H9 (cell line): ENCODE data around the gene VWA1. TPM values are rescaled to one million over a fixed set of nuclear protein-coding genes. Genes with fewer than 3 reads are reported as not detected.

Experiments used
- DNase-seq: peaks from one replicate; pipeline ENCODE4 v3.0.0-alpha.2; 2017
- H2AFZ ChIP-seq: one replicate; pipeline ENCODE4 v1.6.1; 2013; ENCODE audit warnings: mild to moderate bottlenecking, low read length, control low read depth, moderate library complexity
- H2AK5ac ChIP-seq: 2 replicates; pipeline ENCODE4 v1.6.1; 2013; ENCODE audit warnings: low read length, control low read depth, mixed read lengths; ENCODE audit not compliant: insufficient read length
- H2BK120ac ChIP-seq: one replicate; pipeline ENCODE4 v1.6.1; 2013; ENCODE audit warnings: low read depth, mild to moderate bottlenecking, low read length, control low read depth, inconsistent platforms; ENCODE audit not compliant: poor library complexity, severe bottlenecking
- H2BK12ac ChIP-seq: 2 replicates; pipeline ENCODE4 v1.6.1; 2013; ENCODE audit warnings: low read length, control low read depth, mixed read lengths, low read depth; ENCODE audit not compliant: insufficient read length
- H2BK15ac ChIP-seq: 2 replicates; pipeline ENCODE4 v1.6.1; 2013; ENCODE audit warnings: low read depth, low read length, control low read depth
- H2BK20ac ChIP-seq: one replicate; pipeline ENCODE4 v1.6.1; 2013; ENCODE audit warnings: low read depth, mild to moderate bottlenecking, low read length, control low read depth, inconsistent platforms; ENCODE audit not compliant: poor library complexity, severe bottlenecking
- H2BK5ac ChIP-seq: 2 replicates; pipeline ENCODE4 v1.6.1; 2013; ENCODE audit warnings: low read length, control low read depth, mixed read lengths; ENCODE audit not compliant: insufficient read length
- H3K14ac ChIP-seq: 2 replicates; pipeline ENCODE4 v1.6.1; 2013; ENCODE audit warnings: low read length, control low read depth; ENCODE audit not compliant: insufficient read depth
- H3K18ac ChIP-seq: 2 replicates; pipeline ENCODE4 v1.6.1; 2013; ENCODE audit warnings: low read depth, mild to moderate bottlenecking, mixed read lengths, low read length, control low read depth; ENCODE audit not compliant: insufficient read length
- H3K23ac ChIP-seq: 2 replicates; pipeline ENCODE4 v1.6.1; 2013; ENCODE audit warnings: low read length, control low read depth, mixed read lengths, low read depth; ENCODE audit not compliant: insufficient read length
- H3K23me2 ChIP-seq: 2 replicates; pipeline ENCODE4 v1.6.1; 2013; ENCODE audit warnings: low read depth, mild to moderate bottlenecking, mixed read lengths, low read length, control low read depth; ENCODE audit not compliant: insufficient read length, poor library complexity, severe bottlenecking
- H3K27ac ChIP-seq: 2 replicates; pipeline ENCODE4 v1.5.1; 2013; ENCODE audit warnings: low read length, control low read depth, mixed read lengths, low read depth; ENCODE audit not compliant: insufficient read length
- H3K27me3 ChIP-seq: 2 replicates; pipeline ENCODE4 v1.6.1; 2013; ENCODE audit warnings: low read length, control low read depth, inconsistent platforms; ENCODE audit not compliant: insufficient read depth
- H3K4ac ChIP-seq: 2 replicates; pipeline ENCODE4 v1.6.1; 2013; ENCODE audit warnings: low read depth, mild to moderate bottlenecking, control low read depth, inconsistent platforms, low read length, moderate library complexity
- H3K4me1 ChIP-seq: 2 replicates; pipeline ENCODE4 v1.6.1; 2013; ENCODE audit warnings: low read length, control low read depth, inconsistent platforms; ENCODE audit not compliant: insufficient read depth
- H3K4me2 ChIP-seq: 2 replicates; pipeline ENCODE4 v1.6.1; 2013; ENCODE audit warnings: low read length, control low read depth, mixed read lengths; ENCODE audit not compliant: insufficient read length, insufficient read depth
- H3K56ac ChIP-seq: 2 replicates; pipeline ENCODE4 v1.6.1; 2013; ENCODE audit warnings: low read depth, mild to moderate bottlenecking, mixed read lengths, low read length, control low read depth; ENCODE audit not compliant: insufficient read length
- H3K79me1 ChIP-seq: 2 replicates; pipeline ENCODE4 v1.6.1; 2013; ENCODE audit warnings: low read depth, mild to moderate bottlenecking, moderate library complexity, low read length, control low read depth, inconsistent platforms; ENCODE audit not compliant: insufficient read depth, poor library complexity, severe bottlenecking
- H3K79me2 ChIP-seq: 2 replicates; pipeline ENCODE4 v1.6.1; 2013; ENCODE audit warnings: low read length, control low read depth, inconsistent platforms; ENCODE audit not compliant: insufficient read depth
- H3K9ac ChIP-seq: 2 replicates; pipeline ENCODE4 v1.6.1; 2013; ENCODE audit warnings: low read length, control low read depth, mixed read lengths; ENCODE audit not compliant: insufficient read length; ENCODE audit errors: extremely low read depth
- H3K9me3 ChIP-seq: one replicate; pipeline ENCODE4 v1.6.1; 2013; ENCODE audit warnings: low read depth, low read length, inconsistent platforms; ENCODE audit not compliant: control insufficient read depth
- H3T11ph ChIP-seq: one replicate; pipeline ENCODE4 v1.6.1; 2013; ENCODE audit warnings: mild to moderate bottlenecking, low read length, control low read depth, inconsistent platforms
- H4K20me1 ChIP-seq: one replicate; pipeline ENCODE4 v1.6.1; 2013; ENCODE audit not compliant: control insufficient read depth, insufficient read length, insufficient read depth
- H4K5ac ChIP-seq: 2 replicates; pipeline ENCODE4 v1.6.1; 2013; ENCODE audit warnings: low read depth, mild to moderate bottlenecking, mixed read lengths, low read length, control low read depth; ENCODE audit not compliant: insufficient read length
- H4K8ac ChIP-seq: replicated peaks from 2 replicates; pipeline ENCODE4 v1.6.1; 2013; ENCODE audit warnings: low read length, control low read depth, mixed read lengths, low read depth; ENCODE audit not compliant: insufficient read length
- H4K91ac ChIP-seq: 2 replicates; pipeline ENCODE4 v1.6.1; 2013; ENCODE audit warnings: low read depth, mild to moderate bottlenecking, moderate library complexity, mixed read lengths, low read length, control low read depth; ENCODE audit not compliant: insufficient read length
- H3K27ac Mint-ChIP-seq, 3 experiments: 2 replicates in 2 of 3; 3 replicates in 1 of 3; pipeline ENCODE4 v1.8.0; 2020 to 2021; ENCODE audit warnings: mixed read lengths in 3 of 3, mild to moderate bottlenecking in 1 of 3, moderate library complexity in 1 of 3
- H3K27me3 Mint-ChIP-seq: 2 replicates; pipeline ENCODE4 v1.8.0; 2021; ENCODE audit warnings: low read depth, mild to moderate bottlenecking, moderate library complexity, mixed read lengths
- H3K36me3 Mint-ChIP-seq, 3 experiments: 2 replicates in 2 of 3; 3 replicates in 1 of 3; pipeline ENCODE4 v1.8.0; 2020 to 2021; ENCODE audit warnings: low read depth in 3 of 3, mixed read lengths in 3 of 3; ENCODE audit not compliant: insufficient read depth in 1 of 3
- H3K4me1 Mint-ChIP-seq, 2 experiments: 2 replicates each; pipeline ENCODE4 v1.8.0; 2020; ENCODE audit warnings: mixed read lengths in 2 of 2
- H3K4me3 Mint-ChIP-seq, 2 experiments: 2 replicates in 1 of 2; 3 replicates in 1 of 2; pipeline ENCODE4 v1.8.0; 2020 to 2021; ENCODE audit warnings: mild to moderate bottlenecking in 2 of 2, mixed read lengths in 2 of 2, moderate library complexity in 1 of 2
- H3K9me3 Mint-ChIP-seq, 2 experiments: 2 replicates in 1 of 2; 3 replicates in 1 of 2; pipeline ENCODE4 v1.8.0; 2020; ENCODE audit warnings: mild to moderate bottlenecking in 2 of 2, mixed read lengths in 2 of 2, moderate library complexity in 1 of 2
- CTCF ChIP-seq: fragments of 200-600 bp; sonication (generic); conservative IDR thresholded peaks from 3 replicates; pipeline ENCODE4 v1.8.0; 2021; ENCODE audit warnings: antibody characterized with exemption, mild to moderate bottlenecking
- WGBS: extraction: QIAGEN DNeasy Blood & Tissue Kit; methylation state at CpG from one replicate; pipeline ENCODE4 v1.1.7; 2013; ENCODE audit warnings: missing lambda C conversion rate, low lambda C conversion rate, mixed read lengths; ENCODE audit not compliant: insufficient read length; ENCODE audit errors: extremely low coverage; 5-methylcytosine and 5-hydroxymethylcytosine counted together
- total RNA-seq: library from RNA; stranded (reverse); gene quantifications from 2 replicates; pipeline ENCODE4 v1.2.1, GENCODE V29; 2021

Gene VWA1
- total RNA-seq, 1 experiment from 2014 or later = 57.1 TPM

- Histone ChIP-seq H3K9ac (no peak overlapping the region), H3K27ac (no peak overlapping the region), H3T11ph (no peak overlapping the region), H2BK5ac (no peak overlapping the region), H4K5ac (no peak overlapping the region), H2BK12ac (no peak overlapping the region), H2AK5ac (no peak overlapping the region), H3K14ac (no peak overlapping the region; the same call in 1 of the 2 replicates), H4K8ac (no peak overlapping the region), H2AFZ (no peak overlapping the region), H3K79me1 (no peaks in the 10 kb centered on the region), H3K79me2 (no peaks in the 10 kb centered on the region), H2BK15ac (no peak overlapping the region), H2BK20ac (no peak overlapping the region), H3K4ac (no peak overlapping the region), H2BK120ac (no peak overlapping the region), H3K9me3 (no peaks in the 10 kb centered on the region), H4K20me1 (no peaks in the 10 kb centered on the region), H3K4me2 (no peak overlapping the region), H3K27me3 (no peaks in the 10 kb centered on the region), H3K18ac (no peak overlapping the region), H3K56ac (no peak overlapping the region), H3K23ac (no peak overlapping the region), H4K91ac (no peak overlapping the region), H3K23me2 (no peaks in the 10 kb centered on the region), H3K4me1 (no peaks in the 10 kb centered on the region)
- H3K27me3 Mint-ChIP-seq = no peaks in the 10 kb centered on the region
- no peaks in the 10 kb centered on the region for H3K4me1 Mint-ChIP-seq
- TF ChIP-seq CTCF = no peak
- no peak overlapping the region; a peak in 1 of 7 replicates for H3K27ac Mint-ChIP-seq
- no CpG with 5 or more reads among the region's 25 CpGs for WGBS
- DNase-seq = no peak
- peaks cover 46 to 70% (median 62%) of the 10 kb centered on the region in 3 experiments for H3K36me3 Mint-ChIP-seq
- H3K9me3 Mint-ChIP-seq = peaks cover 2 to 6% of the 10 kb centered on the region in 2 experiments; a peak in 3 of 5 replicates
- H3K4me3 Mint-ChIP-seq = no peak overlapping the region
Observed at GRCh38 chr1:1490633-1491230, 55.2 kb downstream of the VWA1 start.
